ENCODE results near the gene LCLAT1.
"Not testable (repeated sequence)": the region's sequence is repeated elsewhere in the genome, so short reads cannot be mapped to it uniquely, and the experiment has no call there.

The LCLAT1 gene

DNA sequence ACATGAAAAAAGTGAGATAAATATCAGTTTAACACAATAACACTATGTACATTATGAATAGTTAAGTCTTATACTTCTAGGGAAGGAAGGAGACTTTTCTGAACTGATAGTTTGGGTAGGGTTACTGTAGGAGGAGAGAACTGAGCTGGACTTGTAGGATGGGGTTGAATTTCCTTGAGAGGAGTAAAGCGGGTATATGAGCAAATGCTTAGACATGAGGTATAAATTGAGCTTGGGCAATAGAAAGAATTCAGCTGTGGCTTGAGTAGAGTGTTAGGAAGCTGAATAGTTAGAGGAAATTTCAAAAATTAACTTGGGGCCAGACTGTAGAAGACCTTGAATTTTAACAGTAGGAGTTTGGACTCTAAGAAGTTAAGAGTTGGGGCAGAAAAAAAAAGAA lies 45.1 kb downstream of the LCLAT1 start:
- DNase-seq: no peak

DNA sequence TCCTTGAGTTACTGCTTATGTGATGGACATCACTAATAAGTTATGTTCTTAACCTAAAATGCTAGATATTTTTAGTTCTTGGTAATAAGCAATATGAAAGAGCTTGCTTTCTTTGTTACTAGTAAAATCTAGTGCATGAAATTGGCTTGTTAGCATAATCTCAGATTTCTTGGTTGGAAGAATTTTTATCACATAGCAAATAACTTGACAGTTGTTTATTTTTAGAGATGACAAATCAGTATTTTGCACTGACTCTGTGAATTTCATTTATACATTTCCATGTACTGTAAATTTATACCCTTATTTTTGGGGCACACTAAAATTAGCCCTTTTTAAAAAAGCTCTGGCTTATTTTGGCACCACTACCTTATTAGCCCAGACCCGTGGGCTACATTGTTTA lies 45.6 kb downstream of the LCLAT1 start:
- no peak for DNase-seq

GRCh38 chr2:30493440-30493839 lies 46.4 kb downstream of the LCLAT1 start:
- DNase-seq: no peak

DNA sequence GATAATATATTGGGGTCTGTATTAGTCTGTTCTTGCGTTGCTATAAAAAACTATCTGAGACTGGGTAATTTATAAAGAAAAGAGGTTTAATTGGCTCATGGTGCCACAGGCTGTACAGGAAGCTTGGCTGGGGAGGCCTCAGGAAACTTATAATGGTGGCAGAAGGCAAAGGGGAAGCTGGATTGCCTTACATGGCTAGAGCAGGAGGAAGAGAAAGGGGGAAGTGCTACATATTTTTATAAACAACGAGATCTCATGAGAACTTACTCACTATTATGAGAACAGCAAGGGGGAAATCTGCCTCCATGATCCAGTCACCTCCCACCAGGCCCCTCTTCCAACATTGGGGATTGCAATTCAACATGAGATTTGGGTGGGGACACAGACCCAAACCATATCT lies 48.9 kb downstream of the LCLAT1 start:
- DNase-seq: not testable (repeated sequence)

DNA sequence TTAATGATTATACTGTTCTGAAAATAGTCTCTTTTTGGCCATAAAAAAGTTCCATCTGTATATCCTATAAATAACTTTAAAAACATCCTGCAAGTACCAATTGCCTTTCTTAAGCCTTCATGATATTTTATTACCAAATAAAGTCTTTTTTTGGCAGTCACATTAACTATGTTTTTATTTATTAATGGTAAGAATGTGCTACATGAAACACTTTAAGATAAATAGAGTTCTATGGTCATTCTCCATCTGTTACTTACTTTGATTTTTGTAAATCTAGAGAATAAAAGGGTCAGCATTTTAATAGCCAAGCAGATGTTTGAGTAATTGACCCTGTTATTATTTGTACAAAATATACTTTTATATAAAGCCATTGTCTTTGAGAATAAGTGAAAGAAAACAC lies 52.6 kb downstream of the LCLAT1 start:
- DNase-seq: no peak

DNA sequence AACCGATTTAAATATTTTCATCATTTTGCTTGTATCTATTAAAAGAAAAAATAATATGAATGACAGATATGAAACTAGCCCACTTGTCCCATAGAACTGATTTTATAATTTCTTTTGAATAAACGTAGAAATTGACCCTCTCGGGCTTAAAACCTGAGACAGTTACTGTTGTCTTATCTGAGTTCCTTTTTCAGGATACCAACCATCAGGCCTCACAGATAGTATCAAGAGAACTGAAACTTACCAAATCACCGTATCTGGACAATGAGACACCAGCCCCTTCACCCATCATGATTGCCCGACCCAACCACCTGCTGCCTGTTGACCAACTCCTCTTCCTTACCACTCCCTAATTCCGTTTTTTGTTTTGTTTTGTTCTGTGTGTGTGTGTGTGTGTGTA lies 53.7 kb downstream of the LCLAT1 start:
- no peak for DNase-seq

GRCh38 chr2:30502310-30502709 lies 55.3 kb downstream of the LCLAT1 start:
- no peak for DNase-seq

DNA sequence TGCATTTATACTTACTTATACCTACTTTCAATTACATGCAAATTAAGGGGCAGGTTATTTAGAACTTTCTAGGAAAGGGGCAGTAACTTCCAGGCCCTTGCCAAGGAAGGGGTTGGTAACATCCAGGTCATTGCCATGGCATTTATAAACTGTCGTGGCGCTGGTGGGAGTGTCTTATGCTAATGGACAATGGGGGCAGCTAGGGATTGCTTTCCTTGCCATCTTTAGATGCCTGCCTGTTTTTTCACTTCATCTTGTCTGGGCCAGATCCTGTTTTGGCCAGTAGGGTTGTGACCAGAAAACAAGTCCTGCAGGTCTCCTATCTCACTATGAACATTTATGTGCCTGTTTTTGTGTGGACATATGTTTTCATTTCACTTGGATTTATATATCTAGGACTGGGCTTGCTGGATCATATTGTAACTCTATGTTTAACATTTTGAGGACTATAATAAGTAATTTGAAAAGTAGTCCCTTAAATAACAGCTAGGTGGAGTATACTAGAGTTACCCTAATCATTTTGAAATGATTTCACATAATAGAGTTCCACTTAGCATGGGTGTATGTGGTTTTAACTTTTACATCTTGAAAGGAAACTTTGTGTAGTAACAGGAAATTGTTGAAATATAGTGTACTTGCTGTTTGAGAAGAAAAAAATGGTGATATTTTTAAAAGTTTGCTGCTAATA lies 56.1 kb downstream of the LCLAT1 start:
- no peak for DNase-seq

- DNase-seq: no peak
Observed at GRCh38 chr2:30503695-30504052, 56.6 kb downstream of the LCLAT1 start.

DNA sequence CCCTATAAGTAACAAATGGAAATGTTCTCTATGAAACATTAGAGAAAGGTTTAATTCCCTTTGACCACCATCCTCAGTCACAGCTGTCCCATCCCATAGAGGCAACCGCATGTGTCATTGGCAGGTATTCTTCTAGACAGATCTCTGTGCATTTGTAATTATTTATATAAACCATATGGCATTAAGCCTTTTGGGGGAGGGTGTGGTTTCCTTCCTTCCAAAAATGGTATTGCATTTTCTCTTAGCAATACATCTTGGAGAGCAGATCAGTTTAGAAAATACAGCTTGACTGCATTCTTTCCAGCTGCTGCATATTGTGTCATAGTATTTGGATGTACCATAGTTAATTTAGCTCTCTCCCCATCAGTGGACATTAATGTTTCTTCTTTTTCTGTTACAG lies 57.7 kb downstream of the LCLAT1 start:
- DNase-seq: no peak

GRCh38 chr2:30505500-30506180 lies 58.6 kb downstream of the LCLAT1 start:
- no peak for DNase-seq

- not testable (repeated sequence) for DNase-seq
Observed at GRCh38 chr2:30507460-30507859, 60.4 kb downstream of the LCLAT1 start.

- DNase-seq: no peak
Observed at GRCh38 chr2:30509716-30510115, 62.7 kb downstream of the LCLAT1 start.

DNA sequence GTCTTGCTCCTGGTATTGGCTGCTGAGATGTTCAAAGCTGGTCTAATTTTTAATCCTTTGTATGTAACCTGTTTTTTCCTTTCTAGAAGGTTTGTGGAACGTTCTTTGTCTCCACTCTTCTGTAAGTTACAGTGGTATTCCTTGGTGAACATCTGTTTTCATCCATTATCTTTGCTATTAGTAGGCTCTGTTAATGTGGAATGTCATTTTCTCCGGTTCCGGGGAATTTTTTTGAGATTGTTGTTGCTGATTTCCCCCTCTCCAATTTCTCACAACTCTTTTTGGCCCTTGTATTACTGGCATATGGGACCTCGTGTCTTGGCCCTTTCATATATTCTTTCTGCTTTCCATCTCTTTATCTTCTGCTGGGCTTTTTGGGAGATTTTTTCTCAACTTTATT lies 63.4 kb downstream of the LCLAT1 start:
- DNase-seq: no peak

GRCh38 chr2:30511122-30512083 lies 64.4 kb downstream of the LCLAT1 start:
- peak; percentile 88 for DNase-seq

- DNase-seq: peak; percentile 54
Observed at GRCh38 chr2:30512243-30512886, 65.3 kb downstream of the LCLAT1 start.

DNA sequence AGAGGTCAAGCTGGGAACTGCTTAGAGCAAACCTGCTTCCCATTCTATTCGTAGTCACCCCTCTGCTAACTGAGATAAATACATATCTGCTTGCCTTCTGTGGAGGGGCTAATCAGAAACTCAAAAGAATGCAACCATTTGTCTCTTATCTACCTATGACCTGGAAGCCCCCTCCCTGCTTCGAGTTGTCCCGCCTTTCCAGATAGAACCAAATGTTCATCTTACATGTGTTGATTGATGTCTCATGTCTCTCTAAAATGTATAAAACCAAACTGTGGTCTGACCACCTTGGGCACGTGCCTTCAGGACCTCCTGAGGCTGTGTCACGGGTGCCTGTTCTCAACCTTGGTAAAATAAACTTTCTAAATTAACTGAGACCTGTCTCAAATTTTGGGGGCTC lies 66.6 kb downstream of the LCLAT1 start:
- DNase-seq: not testable (repeated sequence)

- DNase-seq: no peak
Observed at GRCh38 chr2:30514134-30514847, 67.2 kb downstream of the LCLAT1 start.

- DNase-seq: no peak
Observed at GRCh38 chr2:30514848-30515435, 67.9 kb downstream of the LCLAT1 start.

DNA sequence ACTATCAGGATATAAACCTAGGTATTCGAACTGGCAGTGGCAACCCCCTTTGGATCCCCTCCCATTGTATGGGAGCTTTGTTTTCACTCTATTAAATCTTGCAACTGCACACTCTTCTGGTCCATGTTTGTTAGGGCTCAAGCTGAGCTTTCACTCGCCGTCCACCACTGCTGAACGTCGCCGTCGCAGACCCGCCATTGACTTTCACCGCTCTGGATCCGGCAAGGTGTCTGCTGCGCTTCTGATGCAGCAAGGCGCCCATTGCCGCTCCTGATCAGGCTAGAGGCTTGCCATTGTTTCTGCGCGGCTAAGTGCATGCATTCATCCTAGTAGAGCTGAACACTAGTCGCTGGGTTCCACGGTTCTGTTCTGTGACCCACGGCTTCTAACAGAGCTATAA lies 69.1 kb downstream of the LCLAT1 start:
- DNase-seq: no peak

- DNase-seq: no peak
Observed at GRCh38 chr2:30519796-30520195, 72.8 kb downstream of the LCLAT1 start.

DNA sequence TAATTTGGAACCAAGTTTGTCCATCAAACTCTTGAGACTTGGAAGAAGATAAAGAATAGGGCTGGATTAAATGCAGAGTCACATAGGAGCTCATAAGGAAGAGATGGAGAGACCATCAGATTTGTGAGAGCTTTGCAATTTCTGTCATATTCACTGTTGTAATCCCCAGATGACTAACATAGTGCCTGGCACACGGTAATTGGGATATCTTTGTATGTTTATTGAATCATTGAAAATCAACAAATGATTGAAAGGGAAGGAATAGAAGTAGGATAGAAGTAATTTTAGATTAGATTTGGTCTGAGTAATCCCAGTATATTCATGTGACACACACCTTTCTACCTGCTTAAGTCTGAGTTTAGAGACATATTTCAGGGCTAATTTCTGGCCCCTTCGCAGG lies 75.4 kb downstream of the LCLAT1 start:
- no peak for DNase-seq
